SK-N-SH treated with all-trans-retinoic acid at 6 μM for 48 hours (cell line): ENCODE measurements around the gene PSD2.

ENCODE experiments used
- ATAC-seq: fragments of 200-7000 bp; cut with Tn5 transposase; 3 replicates; pipeline ENCODE4 v1.9.1; 2020; ENCODE audit warnings: mild to moderate bottlenecking, moderate library complexity
- ARNTL ChIP-seq: fragments of 450-650 bp; formaldehyde crosslinking; IDR thresholded peaks from 2 replicates; pipeline ENCODE4 v1.5.0; 2020; ENCODE audit warnings: low read depth, mild to moderate bottlenecking, moderate library complexity, borderline replicate concordance
- CSDC2 ChIP-seq: fragments of 250-450 bp; sonication (Bioruptor Pico); IDR thresholded peaks from 2 replicates; pipeline ENCODE4 v1.5.0; 2020; ENCODE audit warnings: mild to moderate bottlenecking, moderate library complexity
- ESRRG ChIP-seq: fragments of 250-450 bp; sonication (Bioruptor Pico); IDR thresholded peaks from 2 replicates; pipeline ENCODE4 v1.6.1; 2021; ENCODE audit warnings: mild to moderate bottlenecking
- GLIS3 ChIP-seq: fragments of 250-450 bp; sonication (Bioruptor Pico); IDR thresholded peaks from 2 replicates; pipeline ENCODE4 v1.5.0; 2020; ENCODE audit warnings: mild to moderate bottlenecking, moderate library complexity
- ISL1 ChIP-seq: fragments of 250-450 bp; sonication (Bioruptor Pico); IDR thresholded peaks from 2 replicates; pipeline ENCODE4 v2.1.2; 2022; ENCODE audit warnings: mild to moderate bottlenecking, moderate library complexity
- OSR1 ChIP-seq: fragments of 250-450 bp; sonication (Bioruptor Pico); IDR thresholded peaks from 2 replicates; pipeline ENCODE4 v1.8.0; 2022; ENCODE audit warnings: moderate library complexity, mild to moderate bottlenecking, inconsistent platforms
- PPARA ChIP-seq: fragments of 250-450 bp; sonication (Bioruptor Pico); IDR thresholded peaks from 2 replicates; pipeline ENCODE4 v1.5.0; 2020; ENCODE audit warnings: mild to moderate bottlenecking, borderline replicate concordance
- SNAI2 ChIP-seq: fragments of 250-450 bp; sonication (Bioruptor Pico); IDR thresholded peaks from 2 replicates; pipeline ENCODE4 v1.5.0; 2020; ENCODE audit warnings: mild to moderate bottlenecking, moderate library complexity
- TCF4 ChIP-seq: fragments of 250-450 bp; sonication (Bioruptor Pico); IDR thresholded peaks from 2 replicates; pipeline ENCODE4 v1.8.0; 2021; ENCODE audit warnings: mild to moderate bottlenecking, moderate library complexity, borderline replicate concordance
- TOX ChIP-seq: fragments of 250-450 bp; sonication (Bioruptor Pico); IDR thresholded peaks from 2 replicates; pipeline ENCODE4 v1.8.0; 2021; ENCODE audit warnings: mild to moderate bottlenecking, moderate library complexity, borderline replicate concordance
- ZC3H10 ChIP-seq: fragments of 250-450 bp; sonication (Bioruptor Pico); IDR thresholded peaks from 2 replicates; pipeline ENCODE4 v1.5.1; 2021; ENCODE audit warnings: mild to moderate bottlenecking, moderate library complexity
- ZFP3 ChIP-seq: fragments of 250-450 bp; sonication (Bioruptor Pico); IDR thresholded peaks from 2 replicates; pipeline ENCODE4 v1.5.0; 2020; ENCODE audit warnings: mild to moderate bottlenecking, moderate library complexity
- ZFP30 ChIP-seq: fragments of 450-650 bp; formaldehyde crosslinking; IDR thresholded peaks from 2 replicates; pipeline ENCODE4 v1.5.0; 2022; ENCODE audit warnings: mild to moderate bottlenecking, moderate library complexity
- ZNF565 ChIP-seq: fragments of 450-650 bp; formaldehyde crosslinking; conservative IDR thresholded peaks from 2 replicates; pipeline ENCODE4 v1.5.0; 2020; ENCODE audit warnings: low read depth, mild to moderate bottlenecking, moderate library complexity
- TF ChIP-seq, protein P1 (sequence below): fragments of 250-450 bp; sonication (Bioruptor Pico); IDR thresholded peaks from 2 replicates; pipeline ENCODE4 v1.8.0; 2021; ENCODE audit warnings: low read depth, mild to moderate bottlenecking, moderate library complexity, borderline replicate concordance
- TF ChIP-seq, protein P2 (sequence below): fragments of 250-450 bp; sonication (Bioruptor Pico); IDR thresholded peaks from 2 replicates; pipeline ENCODE4 v1.5.0; 2020; ENCODE audit warnings: mild to moderate bottlenecking, moderate library complexity
- TF ChIP-seq, protein P3 (sequence below): fragments of 250-450 bp; sonication (Bioruptor Pico); IDR thresholded peaks from 2 replicates; pipeline ENCODE4 v1.5.1; 2021; ENCODE audit warnings: mild to moderate bottlenecking, moderate library complexity
- TF ChIP-seq, protein P4 (sequence below): fragments of 250-450 bp; sonication (Bioruptor Pico); IDR thresholded peaks from 2 replicates; pipeline ENCODE4 v1.8.0; 2020; ENCODE audit warnings: mild to moderate bottlenecking, moderate library complexity, borderline replicate concordance
- TF ChIP-seq, protein P5 (sequence below): fragments of 250-450 bp; sonication (Bioruptor Pico); IDR thresholded peaks from 2 replicates; pipeline ENCODE4 v1.5.1; 2020; ENCODE audit warnings: low read depth, mild to moderate bottlenecking, moderate library complexity

PSD2 gene

DNA sequence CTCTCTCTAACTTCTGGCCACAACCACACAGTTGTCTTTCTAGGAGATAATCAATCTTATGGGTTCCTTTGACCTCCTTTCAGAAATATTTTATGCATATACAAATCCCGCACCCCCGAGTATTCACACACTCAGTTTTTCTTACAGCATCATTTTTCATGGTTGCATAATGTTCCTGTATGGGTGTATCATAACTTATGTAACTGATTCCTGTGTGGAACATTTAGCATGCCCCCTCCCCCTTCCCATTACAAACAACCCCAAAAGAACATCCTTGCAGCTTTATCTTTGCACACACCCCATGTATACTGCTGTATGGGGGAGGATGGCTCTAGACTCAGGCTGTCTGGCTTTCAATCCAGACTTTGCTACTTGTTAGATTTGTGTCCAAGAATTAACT is 93.8 kb downstream of the PSD2 start:
- TF ChIP-seq ESRRG (no peak), ZC3H10 (CRISPR knock-in tag) (no peak), PPARA (CRISPR knock-in tag) (no peak), SNAI2 (CRISPR knock-in tag) (no peak), ARNTL (no peak), CSDC2 (CRISPR knock-in tag) (no peak), ZFP3 (CRISPR knock-in tag) (no peak), ZFP30 (CRISPR knock-in tag) (no peak), ISL1 (CRISPR knock-in tag) (no peak), GLIS3 (CRISPR knock-in tag) (no peak), TOX (CRISPR knock-in tag) (no peak), OSR1 (no peak), TCF4 (CRISPR knock-in tag) (no peak), ZNF565 (CRISPR knock-in tag) (no peak)
- TF ChIP-seq, protein P1, sequence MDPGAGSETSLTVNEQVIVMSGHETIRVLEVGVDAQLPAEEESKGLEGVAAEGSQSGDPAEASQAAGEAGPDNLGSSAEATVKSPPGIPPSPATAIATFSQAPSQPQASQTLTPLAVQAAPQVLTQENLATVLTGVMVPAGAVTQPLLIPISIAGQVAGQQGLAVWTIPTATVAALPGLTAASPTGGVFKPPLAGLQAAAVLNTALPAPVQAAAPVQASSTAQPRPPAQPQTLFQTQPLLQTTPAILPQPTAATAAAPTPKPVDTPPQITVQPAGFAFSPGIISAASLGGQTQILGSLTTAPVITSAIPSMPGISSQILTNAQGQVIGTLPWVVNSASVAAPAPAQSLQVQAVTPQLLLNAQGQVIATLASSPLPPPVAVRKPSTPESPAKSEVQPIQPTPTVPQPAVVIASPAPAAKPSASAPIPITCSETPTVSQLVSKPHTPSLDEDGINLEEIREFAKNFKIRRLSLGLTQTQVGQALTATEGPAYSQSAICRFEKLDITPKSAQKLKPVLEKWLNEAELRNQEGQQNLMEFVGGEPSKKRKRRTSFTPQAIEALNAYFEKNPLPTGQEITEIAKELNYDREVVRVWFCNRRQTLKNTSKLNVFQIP (CRISPR knock-in tag) = no peak
- TF ChIP-seq, protein P2, sequence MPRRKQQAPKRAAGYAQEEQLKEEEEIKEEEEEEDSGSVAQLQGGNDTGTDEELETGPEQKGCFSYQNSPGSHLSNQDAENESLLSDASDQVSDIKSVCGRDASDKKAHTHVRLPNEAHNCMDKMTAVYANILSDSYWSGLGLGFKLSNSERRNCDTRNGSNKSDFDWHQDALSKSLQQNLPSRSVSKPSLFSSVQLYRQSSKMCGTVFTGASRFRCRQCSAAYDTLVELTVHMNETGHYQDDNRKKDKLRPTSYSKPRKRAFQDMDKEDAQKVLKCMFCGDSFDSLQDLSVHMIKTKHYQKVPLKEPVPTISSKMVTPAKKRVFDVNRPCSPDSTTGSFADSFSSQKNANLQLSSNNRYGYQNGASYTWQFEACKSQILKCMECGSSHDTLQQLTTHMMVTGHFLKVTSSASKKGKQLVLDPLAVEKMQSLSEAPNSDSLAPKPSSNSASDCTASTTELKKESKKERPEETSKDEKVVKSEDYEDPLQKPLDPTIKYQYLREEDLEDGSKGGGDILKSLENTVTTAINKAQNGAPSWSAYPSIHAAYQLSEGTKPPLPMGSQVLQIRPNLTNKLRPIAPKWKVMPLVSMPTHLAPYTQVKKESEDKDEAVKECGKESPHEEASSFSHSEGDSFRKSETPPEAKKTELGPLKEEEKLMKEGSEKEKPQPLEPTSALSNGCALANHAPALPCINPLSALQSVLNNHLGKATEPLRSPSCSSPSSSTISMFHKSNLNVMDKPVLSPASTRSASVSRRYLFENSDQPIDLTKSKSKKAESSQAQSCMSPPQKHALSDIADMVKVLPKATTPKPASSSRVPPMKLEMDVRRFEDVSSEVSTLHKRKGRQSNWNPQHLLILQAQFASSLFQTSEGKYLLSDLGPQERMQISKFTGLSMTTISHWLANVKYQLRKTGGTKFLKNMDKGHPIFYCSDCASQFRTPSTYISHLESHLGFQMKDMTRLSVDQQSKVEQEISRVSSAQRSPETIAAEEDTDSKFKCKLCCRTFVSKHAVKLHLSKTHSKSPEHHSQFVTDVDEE (CRISPR knock-in tag) = no peak
- TF ChIP-seq, protein P3, sequence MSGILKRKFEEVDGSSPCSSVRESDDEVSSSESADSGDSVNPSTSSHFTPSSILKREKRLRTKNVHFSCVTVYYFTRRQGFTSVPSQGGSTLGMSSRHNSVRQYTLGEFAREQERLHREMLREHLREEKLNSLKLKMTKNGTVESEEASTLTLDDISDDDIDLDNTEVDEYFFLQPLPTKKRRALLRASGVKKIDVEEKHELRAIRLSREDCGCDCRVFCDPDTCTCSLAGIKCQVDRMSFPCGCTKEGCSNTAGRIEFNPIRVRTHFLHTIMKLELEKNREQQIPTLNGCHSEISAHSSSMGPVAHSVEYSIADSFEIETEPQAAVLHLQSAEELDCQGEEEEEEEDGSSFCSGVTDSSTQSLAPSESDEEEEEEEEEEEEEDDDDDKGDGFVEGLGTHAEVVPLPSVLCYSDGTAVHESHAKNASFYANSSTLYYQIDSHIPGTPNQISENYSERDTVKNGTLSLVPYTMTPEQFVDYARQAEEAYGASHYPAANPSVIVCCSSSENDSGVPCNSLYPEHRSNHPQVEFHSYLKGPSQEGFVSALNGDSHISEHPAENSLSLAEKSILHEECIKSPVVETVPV (CRISPR knock-in tag) = no peak
- TF ChIP-seq, protein P4, sequence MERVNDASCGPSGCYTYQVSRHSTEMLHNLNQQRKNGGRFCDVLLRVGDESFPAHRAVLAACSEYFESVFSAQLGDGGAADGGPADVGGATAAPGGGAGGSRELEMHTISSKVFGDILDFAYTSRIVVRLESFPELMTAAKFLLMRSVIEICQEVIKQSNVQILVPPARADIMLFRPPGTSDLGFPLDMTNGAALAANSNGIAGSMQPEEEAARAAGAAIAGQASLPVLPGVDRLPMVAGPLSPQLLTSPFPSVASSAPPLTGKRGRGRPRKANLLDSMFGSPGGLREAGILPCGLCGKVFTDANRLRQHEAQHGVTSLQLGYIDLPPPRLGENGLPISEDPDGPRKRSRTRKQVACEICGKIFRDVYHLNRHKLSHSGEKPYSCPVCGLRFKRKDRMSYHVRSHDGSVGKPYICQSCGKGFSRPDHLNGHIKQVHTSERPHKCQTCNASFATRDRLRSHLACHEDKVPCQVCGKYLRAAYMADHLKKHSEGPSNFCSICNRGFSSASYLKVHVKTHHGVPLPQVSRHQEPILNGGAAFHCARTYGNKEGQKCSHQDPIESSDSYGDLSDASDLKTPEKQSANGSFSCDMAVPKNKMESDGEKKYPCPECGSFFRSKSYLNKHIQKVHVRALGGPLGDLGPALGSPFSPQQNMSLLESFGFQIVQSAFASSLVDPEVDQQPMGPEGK = no peak
- TF ChIP-seq, protein P5, sequence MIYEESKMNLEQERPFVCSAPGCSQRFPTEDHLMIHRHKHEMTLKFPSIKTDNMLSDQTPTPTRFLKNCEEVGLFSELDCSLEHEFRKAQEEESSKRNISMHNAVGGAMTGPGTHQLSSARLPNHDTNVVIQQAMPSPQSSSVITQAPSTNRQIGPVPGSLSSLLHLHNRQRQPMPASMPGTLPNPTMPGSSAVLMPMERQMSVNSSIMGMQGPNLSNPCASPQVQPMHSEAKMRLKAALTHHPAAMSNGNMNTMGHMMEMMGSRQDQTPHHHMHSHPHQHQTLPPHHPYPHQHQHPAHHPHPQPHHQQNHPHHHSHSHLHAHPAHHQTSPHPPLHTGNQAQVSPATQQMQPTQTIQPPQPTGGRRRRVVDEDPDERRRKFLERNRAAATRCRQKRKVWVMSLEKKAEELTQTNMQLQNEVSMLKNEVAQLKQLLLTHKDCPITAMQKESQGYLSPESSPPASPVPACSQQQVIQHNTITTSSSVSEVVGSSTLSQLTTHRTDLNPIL (CRISPR knock-in tag) = no peak
- no peak for ATAC-seq

DNA sequence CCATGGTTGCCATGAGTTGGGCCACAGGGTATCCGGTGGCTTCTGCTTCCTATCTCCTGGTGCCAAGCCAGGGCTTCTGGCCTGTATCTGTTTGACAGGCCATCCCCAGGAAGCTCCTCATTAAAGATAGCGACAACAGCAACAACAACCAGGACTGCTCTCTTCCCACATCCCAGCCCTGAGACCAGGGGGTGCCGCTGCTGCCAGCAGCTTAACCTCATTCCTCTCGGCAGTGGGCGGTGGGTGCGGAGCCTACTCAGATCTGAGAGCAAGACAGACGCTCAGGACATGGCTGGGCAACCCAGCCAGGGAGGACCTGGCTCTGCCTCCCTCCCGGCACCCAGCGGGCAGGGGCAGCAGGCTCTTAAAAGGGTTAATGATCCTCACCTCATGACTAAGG is 98.3 kb downstream of the PSD2 start:
- TF ChIP-seq ZC3H10 (CRISPR knock-in tag) (no peak), TCF4 (CRISPR knock-in tag) (peak; percentile 70)
- TF ChIP-seq, protein P2 (CRISPR knock-in tag) = peak; percentile 79
- peak; percentile 85 for ATAC-seq
